Esophagus muscularis mucosa (tissue), 3 donors: ENCODE measurements around the gene ZNF195.

ENCODE experiments used
- CTCF ChIP-seq, 3 experiments: fragments of 200-600 bp in 2 of 3; fragments of 450-650 bp in 1 of 3; sonication (generic) in 2 of 3; IDR thresholded peaks; one replicate each; pipeline ENCODE4 v1.5.1; 2017 to 2019; ENCODE audit warnings: antibody characterized with exemption in 3 of 3, mild to moderate bottlenecking in 2 of 3, moderate library complexity in 1 of 3
- POLR2A ChIP-seq: fragments of 450-650 bp; IDR thresholded peaks from one replicate; pipeline ENCODE4 v1.6.1; 2017; ENCODE audit warnings: antibody characterized with exemption, moderate library complexity, mild to moderate bottlenecking, low read depth
- POLR2AphosphoS5 ChIP-seq, 2 donors: sonication (generic); formaldehyde crosslinking; IDR thresholded peaks; one replicate each; pipeline ENCODE4 v1.6.1; 2017; ENCODE audit warnings: antibody characterized with exemption in 2 of 2

GRCh38 chr11:3345736-3346135 lies 33.2 kb downstream of the ZNF195 start:
- TF ChIP-seq CTCF (IDR thresholded peaks at IDR 0.05) (no peak), POLR2A (no peak), POLR2AphosphoS5 (IDR thresholded peaks at IDR 0.05) (no peak)
